ENCODE measurements around the gene MIR17HG. TPM values are rescaled to one million over a fixed set of nuclear protein-coding genes. Genes with fewer than 3 reads are reported as not detected.
A peak's percentile ranks its signal among the peaks of the same experiment; 100 is the strongest.

Gene MIR17HG
- total RNA-seq, 1 donor from 2014 or later = 14.3 TPM

DNA sequence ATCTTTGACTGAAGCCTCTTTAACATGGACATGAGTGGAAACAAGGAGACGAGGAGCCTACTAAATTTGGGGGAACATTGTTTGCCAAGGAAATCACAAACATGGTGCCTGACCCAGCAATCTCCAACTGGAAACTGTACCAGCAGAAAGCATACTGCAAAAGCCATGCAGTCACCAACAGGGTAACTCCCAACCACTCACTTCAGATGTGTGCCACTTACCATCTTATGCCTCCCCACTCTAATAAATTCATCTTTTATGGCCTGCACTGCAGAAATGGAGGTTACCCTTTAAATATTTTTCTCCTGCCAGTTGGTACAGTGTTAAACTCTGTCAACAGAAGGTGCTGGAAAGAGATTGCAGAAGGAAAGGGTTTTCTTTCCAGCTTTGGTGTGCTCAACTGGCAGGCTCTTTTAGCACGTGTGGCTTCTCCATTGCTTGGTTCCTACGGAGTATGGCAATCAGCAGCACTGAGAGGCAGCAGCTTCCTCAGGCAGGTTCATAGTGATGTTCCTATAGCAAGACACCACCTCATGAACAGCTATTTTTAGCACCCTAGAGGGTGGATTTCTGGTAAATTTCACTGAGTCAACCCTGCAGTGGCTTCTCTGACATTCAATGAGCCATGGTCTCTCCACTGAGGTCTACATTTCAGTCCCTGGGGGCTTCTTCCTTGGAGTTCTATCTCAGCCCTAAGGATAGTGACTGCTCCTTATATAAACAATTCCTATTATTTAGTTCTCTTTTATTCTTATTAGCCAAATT lies 21.4 kb downstream of the MIR17HG start:
- DNase-seq (ENCODE audit: low read depth in 2 of 2) = no peak

DNA sequence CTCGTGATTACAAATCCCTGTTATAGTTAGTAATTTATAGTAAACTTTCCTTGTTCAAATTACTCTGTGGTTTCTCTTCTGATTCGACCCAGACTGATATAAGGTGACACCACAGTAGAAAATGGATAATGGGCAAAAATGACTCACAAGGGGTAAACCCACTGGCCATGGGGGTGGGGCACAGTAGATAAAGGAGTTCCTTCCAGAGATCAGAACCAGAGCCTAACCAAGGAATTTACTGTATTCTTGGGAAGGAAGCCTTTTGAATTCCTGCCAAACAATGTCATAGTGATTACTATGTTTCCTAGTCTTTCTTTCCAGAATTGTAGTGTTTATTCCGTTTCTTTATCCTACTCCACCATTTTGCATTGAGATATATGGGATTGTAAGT lies 21.9 kb downstream of the MIR17HG start:
- peak in 1 of 2 donors; percentile 29 for DNase-seq (ENCODE audit: low read depth in 2 of 2)

DNA sequence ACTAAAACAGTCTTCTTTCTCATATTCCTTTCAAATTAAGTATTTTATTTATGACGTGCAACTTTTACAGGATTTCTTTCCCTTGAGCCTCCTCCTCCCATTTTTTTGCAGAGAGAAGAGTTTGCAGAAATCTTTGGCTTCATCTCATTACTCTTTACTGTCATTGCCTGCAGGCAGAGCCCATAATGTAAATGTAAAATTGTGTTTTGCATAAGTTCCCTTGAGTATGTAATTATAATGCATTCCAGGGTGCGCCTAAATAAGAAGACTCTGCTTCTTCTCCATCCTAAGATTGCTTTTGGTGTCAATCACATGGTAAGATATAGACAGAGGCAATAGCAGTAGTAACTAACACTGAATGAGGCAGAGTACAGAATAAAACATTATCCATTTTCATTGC lies 23.0 kb downstream of the MIR17HG start:
- no peak for DNase-seq (ENCODE audit: low read depth in 2 of 2)

DNA sequence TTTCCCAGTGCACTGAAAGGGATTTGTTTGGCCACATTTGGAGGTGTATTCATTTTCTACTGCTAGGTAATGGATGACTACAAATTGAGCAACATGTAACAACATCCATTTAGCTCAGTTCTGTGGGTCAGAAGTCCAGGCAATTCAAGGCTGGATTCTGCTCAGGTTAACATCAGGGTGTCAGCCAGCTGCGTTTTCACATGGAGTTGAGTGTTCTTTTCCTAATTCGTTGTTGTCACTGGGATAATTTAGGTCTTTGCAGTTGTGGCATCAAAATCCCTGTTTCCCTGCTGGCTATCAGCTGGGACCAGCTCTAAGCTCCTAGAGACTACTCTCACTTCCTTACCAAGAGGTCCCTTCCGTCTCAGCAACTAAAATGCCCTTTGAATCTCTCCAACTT lies 25.4 kb downstream of the MIR17HG start:
- DNase-seq (ENCODE audit: low read depth in 2 of 2) = no peak

DNA sequence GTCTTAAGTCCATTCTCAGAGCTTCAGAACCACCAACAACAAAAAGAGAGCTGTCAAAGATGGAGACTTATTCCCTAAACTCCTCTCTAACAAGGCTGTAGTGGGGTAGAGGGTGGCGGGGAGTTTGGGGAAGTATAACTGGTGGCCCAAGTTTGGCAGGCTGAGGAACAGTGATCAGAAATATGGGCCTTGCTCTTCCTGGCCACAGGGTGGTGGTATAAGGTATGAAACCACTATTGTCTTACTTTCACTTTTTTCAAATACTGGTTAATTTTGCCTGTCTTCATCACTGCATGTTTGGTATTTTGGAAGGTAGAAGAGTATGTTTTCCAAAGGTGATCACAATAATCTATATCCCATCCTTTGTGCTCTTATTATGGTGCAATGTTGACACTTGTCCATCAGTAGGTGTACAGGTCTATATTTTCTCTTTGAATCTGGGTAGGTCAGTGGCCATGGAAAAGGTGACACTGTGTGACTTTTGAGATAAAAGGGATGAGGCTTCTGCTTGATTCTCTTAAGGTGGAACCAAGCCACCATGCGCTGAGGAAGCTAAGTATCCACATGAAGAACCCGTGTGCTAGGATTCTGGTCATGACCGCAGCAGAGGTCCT lies 27.7 kb downstream of the MIR17HG start:
- peak; percentile 16 to 22 for DNase-seq (ENCODE audit: low read depth in 2 of 2)

DNA sequence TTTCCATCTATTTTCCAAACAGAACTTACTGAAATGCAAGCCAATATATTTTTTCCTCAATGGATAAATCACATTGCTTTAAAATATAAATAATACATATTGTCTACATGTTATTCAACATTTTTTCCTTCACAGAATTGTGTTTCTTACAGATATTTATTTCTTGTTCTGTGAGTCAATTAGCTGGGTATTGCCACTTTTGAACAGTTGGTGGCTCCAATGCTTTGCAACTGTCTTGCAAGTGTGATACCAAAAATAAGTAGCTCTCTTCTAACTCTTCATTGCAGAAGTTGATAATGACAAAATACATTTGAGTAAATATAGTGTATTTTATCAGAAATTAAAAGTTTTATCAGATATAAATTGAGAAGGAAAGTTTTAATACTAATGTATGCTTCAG lies 33.9 kb downstream of the MIR17HG start:
- peak in 1 of 2 donors; percentile 20 for DNase-seq (ENCODE audit: low read depth in 2 of 2)

DNA sequence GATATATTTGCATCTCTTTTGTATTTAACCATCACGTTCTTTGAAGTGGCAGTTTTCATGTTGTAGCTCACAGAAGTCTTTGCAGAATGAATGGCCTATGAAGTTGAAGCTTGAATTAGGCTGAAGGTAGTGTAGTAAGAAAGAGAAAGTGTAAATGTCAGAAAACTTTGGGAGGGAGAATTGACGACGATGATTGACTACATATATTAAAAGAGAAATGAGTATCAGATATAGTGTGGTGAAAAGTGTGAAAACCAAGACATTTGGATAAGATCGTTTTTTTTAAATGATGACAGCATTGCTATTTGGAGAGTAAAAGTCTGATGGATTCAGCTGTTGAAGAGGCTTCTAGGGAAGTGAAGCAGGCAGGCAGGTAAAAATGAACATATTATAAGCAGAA lies 36.3 kb downstream of the MIR17HG start:
- no peak for DNase-seq (ENCODE audit: low read depth in 2 of 2)

DNA sequence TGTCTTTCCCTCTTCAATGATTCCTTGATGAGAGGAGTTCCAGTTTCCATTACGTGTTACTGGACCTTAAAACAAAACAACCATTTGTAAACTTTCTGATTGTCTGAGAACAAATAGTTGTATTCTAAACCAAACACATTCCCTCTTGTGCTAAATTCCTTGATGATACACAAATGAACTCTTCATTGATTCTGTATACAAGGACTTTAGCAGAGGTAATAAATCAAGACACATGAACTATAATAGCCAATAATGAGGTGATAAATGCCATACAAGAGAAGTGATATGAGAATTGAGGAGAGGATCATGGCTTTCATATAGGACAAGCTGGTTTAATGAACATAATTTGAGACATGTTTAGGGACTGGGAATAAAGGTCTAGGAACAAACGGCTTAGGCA lies 37.4 kb downstream of the MIR17HG start:
- no peak for DNase-seq (ENCODE audit: low read depth in 2 of 2)

DNA sequence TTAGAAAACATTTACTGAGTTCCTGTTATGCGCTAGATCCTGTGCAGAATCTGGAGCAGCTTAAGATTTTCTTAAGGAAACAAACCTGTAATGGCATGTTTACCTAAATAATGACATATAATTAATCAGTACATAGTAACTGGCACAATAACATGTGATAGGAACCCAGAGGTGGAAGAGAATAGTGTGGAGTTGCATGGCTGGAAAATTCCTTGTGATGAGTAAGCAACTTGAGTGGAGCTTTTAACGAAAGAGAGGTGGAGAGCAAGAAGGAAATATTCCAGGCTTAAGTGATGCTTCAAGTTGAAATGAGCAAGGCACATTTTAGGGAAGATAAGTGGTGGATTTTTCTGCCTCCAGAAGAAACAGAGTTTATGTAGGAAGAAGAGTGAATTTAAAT lies 41.7 kb downstream of the MIR17HG start:
- no peak for DNase-seq (ENCODE audit: low read depth in 2 of 2)

DNA sequence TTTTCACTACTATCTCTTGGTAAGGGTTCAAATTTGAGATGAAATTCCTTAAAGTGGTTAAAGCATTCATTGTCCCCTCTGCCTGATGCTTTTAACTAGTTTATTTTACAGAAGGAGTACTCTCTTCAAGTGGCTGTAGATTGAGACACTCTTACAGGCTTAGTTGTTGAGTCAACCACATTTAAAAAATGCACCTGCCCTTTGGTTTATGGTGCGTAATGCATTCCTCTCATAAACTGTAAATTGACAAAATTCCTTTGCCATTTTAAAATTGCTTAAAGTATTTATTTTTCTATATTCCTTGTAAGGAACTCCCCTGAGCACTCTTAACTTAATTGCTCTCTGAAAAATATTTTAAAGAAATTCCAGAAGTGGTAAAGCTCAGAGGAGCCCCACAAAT lies 50.1 kb downstream of the MIR17HG start:
- no peak for DNase-seq (ENCODE audit: low read depth in 2 of 2)

DNA sequence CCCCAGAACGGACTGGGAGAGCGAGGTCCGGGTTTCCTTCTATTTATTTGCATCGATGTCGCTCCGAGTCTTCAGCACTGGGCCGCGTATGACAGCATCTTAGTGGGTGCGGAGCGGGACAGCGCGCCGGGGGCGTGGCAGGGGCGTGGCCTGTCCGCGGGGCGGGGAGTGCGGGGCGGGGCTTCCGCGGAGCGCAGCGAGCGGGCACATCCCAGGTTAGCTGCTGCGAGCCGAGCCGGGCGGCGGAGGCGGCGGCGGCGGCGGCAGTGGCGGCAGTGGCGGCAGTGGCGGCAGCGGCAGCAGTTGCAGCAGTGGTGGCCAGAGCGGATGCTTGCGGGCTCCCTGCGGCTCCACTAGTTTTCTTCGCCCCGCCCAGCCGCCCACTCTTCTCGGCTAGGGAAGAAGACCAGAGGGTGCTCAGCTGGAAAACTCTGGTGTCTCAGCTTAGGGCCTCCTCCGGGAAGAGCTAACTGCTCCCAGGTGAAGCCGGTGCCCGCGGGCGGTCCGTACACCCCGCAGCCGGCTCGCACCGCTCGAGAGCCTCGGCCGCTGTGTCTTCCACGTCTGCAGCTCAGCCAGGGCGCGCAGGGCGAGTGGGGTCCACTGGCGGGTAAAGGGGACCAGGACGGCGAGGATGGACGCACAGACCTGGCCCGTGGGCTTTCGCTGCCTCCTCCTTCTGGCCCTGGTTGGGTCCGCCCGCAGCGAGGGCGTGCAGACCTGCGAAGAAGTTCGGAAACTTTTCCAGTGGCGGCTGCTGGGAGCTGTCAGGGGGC lies 51.1 kb downstream of the MIR17HG start, which contains the start of gene GPC5:
Gene GPC5, plus strand, starts transcription at position 209 of the 776 bp plus-strand sequence.
- DNase-seq (ENCODE audit: low read depth in 2 of 2) = peak; percentile 60 to 66

DNA sequence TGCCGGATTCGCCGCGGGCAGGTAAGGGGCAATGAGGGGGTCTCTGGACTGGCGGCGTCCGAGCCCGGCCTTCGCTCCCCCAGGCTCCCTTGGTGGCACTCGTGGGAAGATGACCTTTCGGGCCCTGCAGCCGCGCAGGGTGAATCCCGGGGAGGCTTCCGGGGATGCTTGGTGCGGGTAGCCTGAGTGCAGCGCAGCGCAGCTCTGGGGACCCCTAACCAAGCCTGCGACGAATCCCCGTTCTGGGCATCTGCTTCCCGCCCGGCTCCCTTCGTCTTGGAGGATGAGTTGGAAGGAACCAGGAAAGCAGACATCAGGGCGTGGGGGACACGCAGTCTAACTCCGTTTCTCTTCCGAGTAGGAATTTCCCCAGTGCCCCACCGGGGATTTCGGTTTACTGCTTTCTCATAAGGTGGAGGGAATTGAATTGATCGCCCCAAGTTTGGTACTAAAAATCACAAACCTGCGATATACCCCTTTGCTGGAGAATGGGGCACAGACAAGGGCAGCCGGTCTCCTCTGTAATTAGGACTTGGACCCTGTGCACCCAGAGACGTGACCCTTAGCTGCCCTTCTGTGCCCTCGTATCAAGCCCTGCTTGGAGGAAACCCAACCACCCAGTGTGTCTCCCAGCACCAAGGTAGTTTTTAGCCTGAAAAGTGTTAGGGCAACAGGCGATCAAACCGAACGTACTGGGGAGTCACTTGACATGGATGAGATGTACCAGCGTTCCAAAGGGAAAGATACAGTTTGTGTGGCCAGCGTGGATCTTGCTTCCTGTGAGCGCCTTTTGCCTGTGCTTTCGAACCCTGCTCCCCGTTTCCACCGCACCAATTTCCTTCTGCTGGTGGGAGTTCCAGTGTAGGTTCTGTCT lies 51.9 kb downstream of the MIR17HG start:
- DNase-seq (ENCODE audit: low read depth in 2 of 2) = no peak

DNA sequence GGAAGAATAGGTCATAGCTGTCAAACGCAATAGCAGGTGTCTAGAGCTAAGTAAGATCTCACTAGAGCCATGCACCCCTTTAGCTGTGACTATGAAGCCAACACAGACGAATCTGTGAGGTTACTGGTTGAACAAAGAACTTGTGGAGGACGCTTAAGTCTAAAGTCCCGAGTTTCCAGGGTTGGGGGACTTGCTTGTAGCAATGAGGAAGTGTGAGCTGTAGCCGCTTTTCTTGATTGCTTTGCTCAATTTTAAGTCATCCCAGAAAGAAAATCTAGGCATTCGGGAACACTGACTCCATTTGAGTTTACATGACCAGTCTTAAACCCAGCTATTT lies 52.5 kb downstream of the MIR17HG start:
- no peak for DNase-seq (ENCODE audit: low read depth in 2 of 2)

DNA sequence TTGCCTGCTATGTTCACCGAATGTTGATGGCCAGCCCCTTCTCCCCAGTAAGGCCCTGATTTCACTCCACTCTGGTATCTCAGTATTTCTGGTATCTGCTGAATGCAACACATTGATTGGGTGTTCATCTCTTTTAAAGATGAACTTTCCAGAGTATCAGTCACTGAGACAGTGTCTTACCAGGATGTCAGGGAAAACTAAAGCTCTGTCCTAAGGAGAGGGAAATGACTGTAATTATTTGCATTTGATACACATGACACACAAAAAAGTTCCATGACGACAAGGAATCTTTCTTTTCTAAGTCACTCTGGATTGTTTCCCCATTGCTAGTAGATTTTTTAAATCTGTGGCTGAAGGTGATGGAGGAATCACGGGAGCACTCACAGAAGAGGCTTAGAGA lies 53.2 kb downstream of the MIR17HG start:
- DNase-seq (ENCODE audit: low read depth in 2 of 2) = no peak

DNA sequence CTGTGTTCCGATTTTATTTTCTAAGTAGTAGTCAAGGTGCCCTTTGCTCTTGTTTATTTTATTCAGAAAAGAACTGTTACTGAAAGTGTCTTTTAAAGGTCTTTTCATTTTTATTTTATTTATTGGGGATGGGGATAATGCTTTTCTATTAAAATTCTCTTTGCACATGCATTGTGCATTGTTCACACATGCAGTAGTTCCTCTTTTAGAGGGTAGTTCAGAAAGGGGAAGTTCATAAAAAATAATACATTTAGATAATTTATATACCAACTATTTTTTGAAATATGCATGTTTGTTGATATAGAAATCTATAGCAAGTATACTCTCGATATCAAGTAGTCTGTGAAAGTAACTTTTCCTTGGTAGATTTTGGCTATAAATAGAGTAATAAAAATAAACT lies 54.4 kb downstream of the MIR17HG start:
- no peak for DNase-seq (ENCODE audit: low read depth in 2 of 2)

Other genes with a start within 250 kb of the MIR17HG start
- gene GPC5, start 50.9 kb downstream of the MIR17HG start, total RNA-seq = 0.79 and 1.1 TPM in 2 replicates

Data from lung microvascular endothelial cell (primary cell).